Endometrial microvascular endothelial cells (primary cell): ENCODE results near the gene HHATL. TPM values are rescaled to one million over a fixed set of nuclear protein-coding genes. Genes with fewer than 3 reads are reported as not detected.

Source experiments
- in situ Hi-C: cut with HindIII; loops from 2 replicates; pipeline ENCODE4 v1.10.0; 2017; ENCODE audit warnings: low sequenced_read_pairs, low pct_unique_long_range_greater_than_20kb; ENCODE audit errors: inconsistent ontology term
- total RNA-seq: library from RNA; depleted of rRNA; stranded (reverse); fragments of >200 nt; gene quantifications from one replicate; pipeline ENCODE4 v1.2.3, GENCODE V29; 2015; ENCODE audit errors: inconsistent ontology term

Gene HHATL
- total RNA-seq, 1 donor from 2014 or later, result not detected

DNA sequence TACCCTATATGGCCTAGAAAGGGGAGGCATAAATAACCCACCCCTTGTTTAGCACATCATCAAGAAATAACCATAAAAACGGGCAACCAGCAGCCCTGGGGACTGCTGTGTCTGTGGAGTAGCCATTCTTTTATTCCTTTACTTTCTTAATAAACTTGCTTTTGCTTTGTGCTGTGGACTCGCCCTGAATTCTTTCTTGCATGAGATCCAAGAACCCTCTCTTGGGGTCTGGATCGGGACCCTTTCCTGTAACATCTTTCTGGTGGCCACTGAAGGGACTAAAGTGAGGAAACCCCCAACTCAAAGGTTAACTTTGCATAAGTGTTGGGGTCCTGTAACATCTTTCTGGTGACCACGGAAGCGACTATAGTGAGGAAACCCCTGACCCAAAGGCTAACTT is 15.7 kb upstream of the HHATL start:
- in situ Hi-C loops, result no loop called here

DNA sequence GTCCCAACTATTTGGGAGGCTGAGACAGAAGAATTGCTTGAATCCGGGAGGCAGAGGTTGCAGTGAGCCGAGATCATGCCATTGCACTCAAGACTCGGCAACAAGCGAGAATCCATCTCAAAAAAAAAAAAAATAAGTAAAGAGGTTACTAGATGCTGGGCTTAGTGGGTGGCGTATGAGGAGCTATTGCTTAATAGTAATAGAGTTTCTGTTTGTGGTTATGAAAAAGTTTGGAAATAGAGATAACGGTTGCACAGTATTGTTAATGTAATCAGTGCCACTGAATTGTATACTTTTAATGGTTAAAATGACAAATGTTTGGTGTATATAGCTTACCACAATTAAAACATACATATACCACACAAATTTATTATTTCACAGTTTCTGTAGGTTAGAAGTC is 14.7 kb upstream of the HHATL start:
- in situ Hi-C loops, result no loop called here

DNA sequence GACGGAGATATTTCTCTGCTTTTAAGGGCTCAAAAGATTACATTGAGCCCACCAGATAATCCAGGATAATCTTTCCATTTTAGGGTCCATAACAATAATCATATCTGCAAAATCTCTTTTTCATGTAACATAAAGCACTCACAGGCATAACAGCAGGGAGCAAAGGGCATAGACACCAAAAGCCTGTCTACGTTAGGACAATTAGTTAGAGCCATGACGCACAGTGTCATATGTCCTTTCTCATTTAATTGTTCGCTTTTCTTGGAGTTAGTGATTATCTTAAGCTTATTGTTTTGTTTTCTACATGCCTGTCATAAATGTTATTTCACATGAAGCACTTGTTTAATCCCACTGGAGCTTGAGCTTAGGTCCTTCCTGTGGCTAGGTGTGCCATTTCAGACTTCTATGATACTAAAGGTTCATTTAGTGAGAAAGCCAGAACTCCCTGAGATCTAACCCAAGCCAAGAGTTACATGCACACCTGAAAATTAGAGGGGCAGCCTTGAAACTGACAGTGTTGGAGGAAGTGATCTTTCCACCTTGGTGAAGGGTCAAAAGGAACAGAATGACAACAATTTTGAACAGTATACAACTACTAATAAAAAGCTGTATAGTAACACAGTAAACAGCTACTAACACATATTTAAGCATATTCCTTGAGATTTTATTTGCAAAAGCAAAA is 11.7 kb upstream of the HHATL start:
- in situ Hi-C loops, result no loop called here

DNA sequence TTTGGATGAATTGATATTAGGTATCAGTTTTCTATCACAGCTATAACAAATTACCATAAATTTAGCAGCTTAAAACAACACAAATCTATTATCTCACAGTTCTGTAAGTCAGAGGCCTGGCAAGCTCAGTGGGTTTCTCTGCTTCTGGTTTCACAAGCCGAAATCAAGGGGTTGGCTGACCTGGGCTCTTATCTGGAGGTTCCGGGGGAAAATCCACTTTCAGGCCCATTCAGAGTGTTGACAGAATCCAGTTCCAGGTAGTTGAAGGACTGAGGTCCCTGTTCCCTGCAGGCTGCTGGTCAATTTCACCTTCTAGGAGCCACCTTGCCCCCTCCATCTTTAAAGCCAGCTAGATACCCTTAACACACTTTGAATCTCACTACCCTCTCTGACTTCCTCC is 11.1 kb upstream of the HHATL start:
- in situ Hi-C loops, result no loop called here

DNA sequence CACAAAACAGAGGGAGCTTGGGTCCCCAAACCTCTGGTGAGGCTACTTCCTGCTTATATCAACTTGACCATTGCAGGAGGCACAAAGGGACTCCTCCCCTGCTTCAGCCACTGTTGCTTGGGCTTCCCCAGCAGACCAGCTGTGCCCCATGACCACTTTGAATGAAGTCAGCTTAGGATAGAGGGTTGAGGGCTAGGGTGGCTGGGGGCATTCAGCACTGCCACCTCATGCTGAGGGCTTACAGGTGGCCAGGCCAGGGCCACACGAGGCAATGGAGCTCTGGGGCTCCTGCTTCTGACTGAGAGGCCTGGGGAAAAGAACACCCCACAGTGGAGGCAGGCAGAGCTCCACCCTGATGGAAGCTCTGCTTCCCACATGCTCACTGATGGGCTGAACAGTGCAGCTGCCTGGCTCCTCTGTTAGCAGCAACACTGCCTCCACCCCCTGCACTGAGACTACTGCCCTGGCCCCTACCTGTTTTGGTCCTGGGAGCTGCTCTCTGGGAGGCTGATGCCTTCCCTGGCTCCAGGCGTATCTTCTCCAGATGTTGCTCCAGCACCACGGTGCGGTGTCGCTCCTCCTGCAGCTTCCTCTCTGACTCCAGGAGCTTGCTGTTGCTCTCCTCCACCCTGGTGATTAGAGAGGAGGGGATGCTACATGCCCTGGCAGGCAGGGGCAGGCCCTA is 10.2 kb upstream of the HHATL start:
- in situ Hi-C loops, result no loop called here

DNA sequence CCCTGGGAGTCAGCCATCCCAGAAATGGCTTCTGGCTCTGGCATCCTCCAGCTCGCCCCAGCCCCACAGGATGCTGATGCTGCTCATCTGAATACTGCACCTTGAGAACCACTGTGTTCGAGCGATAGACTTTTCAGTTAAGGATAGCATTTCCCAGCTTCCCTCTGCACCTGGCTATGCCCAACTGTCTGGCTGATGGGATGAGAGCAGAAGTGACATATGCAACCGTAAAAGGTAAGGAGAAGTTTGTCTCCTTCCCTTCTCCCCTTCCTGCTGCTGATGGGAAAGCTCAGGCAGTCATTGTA is 9.7 kb upstream of the HHATL start:
- in situ Hi-C loops, result no loop called here

DNA sequence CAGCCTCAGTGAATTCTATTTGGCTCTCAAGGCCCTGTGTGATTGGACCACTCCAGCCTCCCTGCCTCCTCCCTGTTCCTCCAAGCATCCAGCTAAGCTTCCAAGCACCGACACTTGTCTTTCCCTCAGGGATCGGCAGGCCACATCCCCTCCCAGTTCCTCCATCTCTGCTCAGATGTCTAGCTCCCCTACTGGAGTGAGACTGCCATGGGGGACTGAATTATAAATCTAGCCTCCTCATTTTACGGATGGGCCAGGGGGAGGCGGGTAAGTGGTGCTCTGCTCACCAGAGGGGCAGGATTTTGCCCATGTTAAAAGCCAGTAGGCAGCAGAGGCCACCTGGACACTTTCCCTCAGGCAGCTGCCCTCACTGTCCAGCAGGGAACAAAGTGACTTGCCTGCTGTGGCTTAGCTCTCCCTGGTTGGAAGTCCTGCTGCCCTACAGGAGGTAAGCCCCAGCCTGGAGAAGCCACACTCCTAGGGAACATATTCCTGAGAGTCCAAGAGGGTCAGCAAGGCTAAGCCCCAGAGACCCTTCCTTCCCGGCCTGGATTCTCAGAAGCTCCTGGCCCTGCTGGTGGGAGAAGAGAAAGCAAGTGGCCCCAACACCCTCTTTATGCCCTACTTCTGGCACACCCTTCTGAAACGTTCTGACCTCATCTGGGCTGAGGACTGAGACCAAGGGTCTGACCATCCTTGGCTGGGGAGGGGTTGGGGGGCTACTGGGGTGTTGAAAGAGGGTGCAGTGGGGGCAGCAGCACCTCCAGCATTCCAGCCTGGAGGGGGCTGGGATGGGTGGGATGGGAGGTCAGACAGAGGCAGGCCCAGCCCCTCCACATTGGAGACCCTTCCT is 9.1 kb upstream of the HHATL start:
- in situ Hi-C loops, result no loop called here

DNA sequence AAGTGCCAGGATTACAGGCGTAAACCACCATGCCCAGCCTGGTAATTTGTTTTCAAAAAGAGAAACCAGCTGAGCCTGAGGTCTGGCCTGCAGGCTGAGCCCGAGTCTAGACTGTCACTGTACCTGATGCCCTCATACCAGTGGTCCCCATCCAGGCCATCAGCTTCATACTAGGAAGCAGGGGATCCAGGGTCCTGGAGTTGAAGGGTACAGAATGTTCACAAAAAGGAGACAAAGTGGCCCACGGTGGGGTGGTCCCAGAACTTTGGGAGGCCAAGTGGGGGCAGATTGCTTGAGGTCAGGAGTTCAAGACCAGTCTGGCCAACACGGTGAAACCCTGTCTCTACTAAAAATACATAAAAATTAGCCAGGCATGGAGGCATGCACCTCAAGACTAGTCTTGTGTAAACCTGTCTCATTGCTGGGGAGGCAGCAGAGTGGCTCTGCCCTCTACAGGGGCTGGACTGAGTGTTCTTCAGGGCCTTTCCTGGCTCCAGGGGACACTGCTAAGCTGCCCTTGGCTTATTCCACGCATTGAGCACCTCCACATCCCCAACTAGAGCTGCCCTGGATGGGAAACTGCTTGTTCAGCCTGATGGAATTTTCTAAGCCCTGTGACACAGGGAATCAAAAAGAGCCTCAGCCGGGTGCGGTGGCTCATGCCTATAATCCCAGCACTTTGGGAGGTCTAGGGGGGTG is 7.9 kb upstream of the HHATL start:
- in situ Hi-C loops, result no loop called here

DNA sequence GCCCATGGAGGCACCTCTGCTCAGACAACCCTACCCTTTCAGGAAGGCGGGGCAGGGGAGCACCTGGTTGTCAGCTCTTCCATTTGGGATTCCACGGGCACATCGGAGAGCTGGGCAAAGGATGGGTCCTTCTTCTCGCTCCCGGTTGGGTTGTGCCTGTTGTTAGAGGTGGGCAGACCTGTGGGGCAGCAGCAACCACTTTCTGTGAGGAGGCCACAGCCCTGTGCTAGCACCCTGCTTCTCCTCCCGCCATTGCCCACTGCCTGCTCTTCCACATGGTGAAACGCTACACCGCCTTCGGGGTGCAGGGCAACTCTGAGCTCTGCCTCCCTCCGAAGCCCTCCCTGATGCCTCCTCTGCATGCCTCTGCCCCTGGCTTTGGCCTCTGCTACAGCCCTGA is 7.0 kb upstream of the HHATL start:
- in situ Hi-C loops, result no loop called here

DNA sequence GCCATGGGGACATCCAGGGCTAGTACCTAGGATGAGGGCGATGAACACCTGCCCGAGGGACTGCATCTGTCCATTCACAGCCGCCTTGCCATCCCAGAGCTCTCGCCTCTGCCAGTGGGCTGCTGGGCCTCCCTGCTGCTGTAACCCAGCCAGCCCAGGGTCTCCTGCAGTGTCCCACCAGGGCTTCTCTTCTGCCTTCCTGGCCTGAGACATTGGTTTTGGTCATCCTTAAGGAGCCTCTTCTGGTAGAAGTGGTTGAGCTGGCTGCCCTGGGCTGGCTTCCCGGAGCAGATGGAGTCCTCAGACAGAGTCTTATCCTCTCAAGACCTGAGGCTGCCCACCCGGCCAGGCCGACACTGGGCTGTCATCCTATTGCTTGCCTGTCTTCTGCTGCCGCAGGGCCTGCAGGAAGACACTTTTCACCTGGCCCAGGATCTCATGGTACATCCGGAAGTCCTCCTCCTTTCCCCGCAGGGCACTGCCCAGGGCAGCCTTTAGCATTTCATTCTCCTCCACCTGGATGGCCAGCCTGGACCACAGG is 6.1 kb upstream of the HHATL start:
- in situ Hi-C loops, result no loop called here

DNA sequence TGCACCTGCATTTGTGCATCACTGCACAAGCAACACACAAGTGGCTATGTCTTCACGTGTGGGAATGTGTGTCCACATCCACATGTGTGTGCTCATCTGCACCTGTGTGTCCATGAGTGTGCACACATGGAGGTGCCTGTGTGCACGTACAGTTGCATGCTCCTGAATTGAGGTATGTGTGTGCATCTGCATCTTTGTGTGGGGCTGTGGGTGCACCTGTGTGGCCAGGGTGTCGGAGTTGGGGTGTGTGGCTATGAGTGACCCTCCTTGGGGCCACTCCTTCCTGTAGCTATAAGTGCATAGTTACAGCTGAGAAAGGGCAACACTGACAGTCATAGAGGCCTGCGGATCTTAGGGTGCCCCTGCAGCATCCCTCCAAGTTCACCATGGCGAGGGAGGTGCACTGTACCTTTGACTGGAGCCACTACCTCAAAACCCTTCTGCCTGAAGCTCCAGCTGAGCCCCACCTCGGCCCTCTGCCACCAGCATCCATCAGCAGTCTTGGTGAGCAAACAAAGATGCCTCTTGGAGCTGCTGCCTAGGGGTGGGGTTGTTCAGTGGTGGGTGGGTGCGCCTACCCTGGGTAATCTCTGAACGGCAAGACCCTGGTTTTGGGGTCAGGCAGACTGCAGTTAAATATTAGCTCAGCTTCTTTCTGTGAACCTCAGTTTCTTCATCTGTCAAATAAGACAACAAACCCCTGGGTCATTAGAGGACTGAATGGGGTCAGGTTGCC is 5.2 kb upstream of the HHATL start:
- in situ Hi-C loops, result no loop called here

DNA sequence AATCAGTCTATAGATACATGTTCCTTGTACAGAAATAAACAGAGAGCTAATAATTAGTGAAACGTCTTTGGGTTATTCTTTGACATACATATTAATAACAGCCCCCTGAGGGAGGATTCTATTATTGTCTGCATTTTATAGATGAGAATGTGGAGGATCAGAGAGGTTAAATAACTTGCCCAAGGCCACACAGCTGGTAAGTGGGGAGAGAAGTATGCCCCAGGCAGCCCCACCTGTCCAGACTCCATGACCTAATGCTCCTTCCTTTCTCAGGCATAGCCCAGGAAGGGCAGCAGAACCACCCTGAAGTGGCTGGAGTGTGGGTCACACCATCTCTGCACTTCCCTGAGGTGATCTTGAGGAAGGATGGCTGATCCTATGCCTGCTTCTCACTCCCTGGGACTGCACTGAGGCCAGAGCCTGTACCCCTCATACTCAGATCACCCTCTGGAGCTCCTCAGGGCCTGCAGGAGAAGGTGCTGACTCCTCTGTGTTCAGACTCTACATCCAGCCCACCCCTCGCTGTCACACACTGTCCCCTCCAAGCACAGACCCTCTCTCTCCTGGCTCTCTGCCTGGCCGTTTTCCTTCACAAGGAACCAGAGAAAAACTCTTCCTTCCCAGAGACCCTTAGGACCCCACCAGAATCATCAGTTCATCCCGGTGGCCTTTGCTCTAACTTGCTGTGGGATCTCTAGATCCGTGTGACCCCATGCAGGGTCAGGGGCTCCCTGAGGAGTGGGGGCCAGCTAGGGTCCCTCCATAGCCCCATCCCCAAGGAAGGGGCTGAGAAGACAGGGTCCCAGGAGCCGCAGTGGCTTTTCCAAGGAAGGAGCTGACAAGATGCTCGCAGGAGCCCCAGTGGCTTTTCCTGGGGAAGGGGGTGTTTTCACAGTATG is 4.4 kb upstream of the HHATL start:
- in situ Hi-C loops, result no loop called here

DNA sequence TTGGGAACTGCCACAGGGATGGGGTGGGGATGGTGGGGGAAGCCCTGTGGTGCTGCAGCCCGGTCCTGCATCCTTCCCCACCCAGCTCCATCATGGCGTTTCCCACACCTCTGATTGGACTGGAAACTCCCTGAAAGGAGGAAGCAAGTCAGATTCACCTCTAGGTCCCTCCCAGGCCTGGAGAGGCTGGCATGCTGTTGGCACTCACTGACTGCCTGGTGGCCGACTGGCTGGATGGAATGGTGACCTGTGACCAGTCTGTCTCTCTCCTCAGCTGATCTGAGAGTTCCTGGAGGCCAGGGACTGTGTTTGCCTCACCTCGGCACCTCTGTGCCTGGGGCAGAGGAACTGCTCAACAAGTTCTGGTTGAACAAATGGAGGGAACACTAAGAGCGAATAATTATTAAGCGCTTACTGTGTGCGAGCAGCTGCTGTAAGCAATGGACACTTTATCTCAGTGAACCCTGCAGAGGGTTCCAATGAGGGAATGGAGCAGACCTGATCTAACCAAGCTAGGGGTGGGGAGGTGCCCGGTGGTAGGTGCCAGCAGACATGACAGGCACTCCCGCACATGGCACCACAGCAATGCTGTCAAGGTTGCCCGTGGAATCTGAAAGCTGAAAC is 3.5 kb upstream of the HHATL start:
- in situ Hi-C loops, result no loop called here

DNA sequence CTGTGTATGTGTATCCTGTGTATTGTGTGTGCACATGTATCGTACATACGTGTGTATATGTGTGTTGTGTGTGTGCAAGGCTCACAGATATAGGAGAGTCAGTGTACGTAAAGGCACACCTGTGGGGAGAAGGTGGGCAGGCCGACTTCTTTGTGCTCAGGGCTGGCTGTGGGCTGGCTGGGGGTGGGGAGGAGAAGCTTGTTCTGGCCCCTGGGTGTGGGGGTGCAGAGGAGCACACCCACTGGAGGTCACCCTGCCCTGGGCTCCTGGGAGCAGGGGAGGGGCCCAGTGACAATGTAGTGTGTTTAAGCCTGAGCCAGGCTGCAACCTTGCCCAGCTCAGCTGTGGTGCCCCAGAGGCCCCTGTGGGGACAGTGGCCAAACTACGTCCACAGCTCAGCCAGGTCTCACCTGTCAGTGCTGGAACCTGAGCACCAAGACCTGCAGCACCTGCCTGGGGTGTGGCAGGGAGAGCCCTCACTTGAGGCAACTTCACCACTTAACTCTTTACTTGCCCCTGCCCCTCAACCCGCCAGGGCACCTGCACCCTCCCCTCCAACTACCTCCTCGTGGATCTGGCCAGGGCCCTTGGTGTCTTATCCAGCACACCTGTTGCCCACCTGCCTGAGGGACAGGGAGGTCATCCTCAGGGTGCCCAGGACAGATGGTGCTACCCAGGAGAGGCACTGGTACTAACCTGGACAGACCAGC is 2.6 kb upstream of the HHATL start:
- in situ Hi-C loops, result no loop called here

DNA sequence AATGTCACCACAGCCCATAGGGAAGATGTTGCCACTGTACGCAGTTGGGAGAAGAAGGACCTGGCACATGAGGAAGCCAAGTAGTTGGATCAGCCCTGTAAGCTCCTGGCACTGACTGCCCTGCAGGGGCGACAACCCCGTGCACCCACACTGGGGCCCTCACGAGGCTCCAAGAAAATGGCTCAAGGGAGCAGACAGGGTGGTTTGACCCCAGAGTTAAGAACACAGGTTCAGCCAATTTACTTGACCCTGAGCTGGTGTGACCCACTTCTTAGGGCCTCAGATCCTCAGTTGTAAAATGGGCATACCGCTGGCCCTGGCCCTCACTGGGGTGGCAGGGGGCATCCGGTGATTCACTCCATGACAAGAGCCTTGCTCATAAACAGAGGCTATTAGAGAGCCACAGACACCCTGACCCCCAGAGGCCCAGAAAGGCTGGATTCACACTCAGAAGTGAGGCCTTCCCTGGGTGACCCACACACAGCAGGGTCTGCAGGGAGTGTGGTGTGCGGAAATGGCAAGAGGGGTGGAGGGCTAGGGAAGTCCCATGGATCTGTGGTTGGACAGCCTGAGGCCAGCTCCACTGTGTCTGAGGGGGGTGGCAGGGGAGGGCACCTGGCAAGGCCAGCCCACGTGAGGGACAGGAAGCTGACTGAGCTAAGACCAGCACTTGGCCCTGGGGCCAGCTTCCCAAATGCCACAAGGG is 1.7 kb upstream of the HHATL start:
- in situ Hi-C loops, result no loop called here

DNA sequence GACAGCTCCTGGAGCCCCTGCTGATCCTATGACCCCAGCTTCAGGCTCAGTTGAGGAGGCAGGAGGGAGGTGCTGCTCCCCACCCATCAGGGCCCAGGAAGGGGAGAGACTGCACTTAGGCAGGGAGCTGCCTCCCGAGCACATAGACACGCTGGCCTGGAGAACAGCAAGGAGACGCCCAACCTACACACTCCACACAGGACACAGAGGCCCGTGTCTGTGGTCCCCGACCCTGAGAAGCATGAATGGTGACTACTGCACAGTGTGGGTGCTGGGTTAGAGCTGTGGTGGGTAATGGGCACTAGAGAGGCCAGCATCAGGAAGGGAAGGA is 1.1 kb upstream of the HHATL start:
- in situ Hi-C loops, result no loop called here
